Sigmoid colon (tissue), 4 donors: ENCODE data around the gene MGAM2.

ENCODE experiments used
- CTCF ChIP-seq, 4 experiments: fragments of 450-650 bp in 3 of 4; fragments of 200-600 bp in 1 of 4; IDR thresholded peaks; one replicate each; pipeline ENCODE4 v1.5.1; 2016 to 2019; ENCODE audit warnings: antibody characterized with exemption in 4 of 4, mild to moderate bottlenecking in 3 of 4, moderate library complexity in 2 of 4
- EP300 ChIP-seq, 4 donors: sonication (generic); formaldehyde crosslinking; IDR thresholded peaks; one replicate each; pipeline ENCODE4 v1.6.1; 2017; ENCODE audit warnings: antibody characterized with exemption in 4 of 4
- POLR2A ChIP-seq, 2 donors: fragments of 450-650 bp; IDR thresholded peaks; one replicate each; pipeline ENCODE4 v1.6.1; 2016; ENCODE audit warnings: antibody characterized with exemption in 2 of 2, mild to moderate bottlenecking in 2 of 2, moderate library complexity in 2 of 2
- POLR2AphosphoS5 ChIP-seq, 4 donors: sonication (generic); formaldehyde crosslinking; IDR thresholded peaks; one replicate each; pipeline ENCODE4 v1.6.1; 2017; ENCODE audit warnings: antibody characterized with exemption in 4 of 4

- TF ChIP-seq CTCF (IDR thresholded peaks at IDR 0.05): no peak
- no peak for TF ChIP-seq POLR2A (IDR thresholded peaks at IDR 0.05)
- no peak for TF ChIP-seq POLR2AphosphoS5 (IDR thresholded peaks at IDR 0.05)
- TF ChIP-seq EP300 (IDR thresholded peaks at IDR 0.05): no peak
Observed at GRCh38 chr7:142120524-142120923, 9.0 kb downstream of the MGAM2 start.
